Endodermal cell (in vitro differentiated cells): ENCODE data around the gene JADE2. TPM values are rescaled to one million over a fixed set of nuclear protein-coding genes. Genes with fewer than 3 reads are reported as not detected.

Source experiments
- DNase-seq: peaks from one replicate; pipeline ENCODE4 v3.0.0-alpha.2; 2017
- H3K27ac ChIP-seq: 2 replicates; pipeline ENCODE4 v1.5.1; 2013; ENCODE audit warnings: mild to moderate bottlenecking, low read depth, low read length, moderate library complexity
- H3K27me3 ChIP-seq: 2 replicates; pipeline ENCODE4 v1.6.1; 2013; ENCODE audit warnings: mild to moderate bottlenecking, low read length, moderate library complexity; ENCODE audit not compliant: insufficient read depth, control insufficient read depth, poor library complexity, severe bottlenecking
- H3K36me3 ChIP-seq: 2 replicates; pipeline ENCODE4 v1.7.0; 2013; ENCODE audit warnings: mild to moderate bottlenecking, low read length, moderate library complexity; ENCODE audit not compliant: control insufficient read depth, insufficient read depth
- H3K4me1 ChIP-seq: one replicate; pipeline ENCODE4 v1.7.0; 2013; ENCODE audit warnings: low read length; ENCODE audit not compliant: control insufficient read depth, insufficient read depth
- H3K4me3 ChIP-seq: 2 replicates; pipeline ENCODE4 v1.5.1; 2013; ENCODE audit warnings: mild to moderate bottlenecking, low read length, moderate library complexity
- H3K9ac ChIP-seq: 2 replicates; pipeline ENCODE4 v1.6.1; 2013; ENCODE audit warnings: mild to moderate bottlenecking, low read length, moderate library complexity; ENCODE audit not compliant: poor library complexity, severe bottlenecking; ENCODE audit errors: extremely low read depth
- H3K9me3 ChIP-seq: 2 replicates; pipeline ENCODE4 v1.6.1; 2013; ENCODE audit warnings: mild to moderate bottlenecking, low read length, moderate library complexity; ENCODE audit not compliant: control insufficient read depth
- H3K27ac Mint-ChIP-seq: 2 replicates; pipeline ENCODE4 v1.8.0; 2020; ENCODE audit warnings: mixed read lengths
- H3K27me3 Mint-ChIP-seq: 2 replicates; pipeline ENCODE4 v1.8.0; 2021; ENCODE audit warnings: mild to moderate bottlenecking, mixed read lengths; ENCODE audit not compliant: insufficient read depth
- H3K36me3 Mint-ChIP-seq: 2 replicates; pipeline ENCODE4 v1.8.0; 2020; ENCODE audit warnings: low read depth, mixed read lengths
- H3K4me1 Mint-ChIP-seq: 2 replicates; pipeline ENCODE4 v1.8.0; 2020; ENCODE audit warnings: mixed read lengths
- H3K4me3 Mint-ChIP-seq: 2 replicates; pipeline ENCODE4 v1.8.0; 2020; ENCODE audit warnings: mild to moderate bottlenecking, moderate library complexity, mixed read lengths
- H3K9me3 Mint-ChIP-seq: 2 replicates; pipeline ENCODE4 v1.8.0; 2020; ENCODE audit warnings: mild to moderate bottlenecking, mixed read lengths
- CTCF ChIP-seq: fragments of 200-600 bp; sonication (generic); conservative IDR thresholded peaks from 2 replicates; pipeline ENCODE4 v1.5.0; 2021; ENCODE audit warnings: antibody characterized with exemption, mild to moderate bottlenecking
- WGBS, 2 experiments: methylation state at CpG; one replicate each; pipeline versions ENCODE4 v1.1.5 to v1.1.7; 2013; ENCODE audit warnings: missing lambda C conversion rate in 2 of 2, mixed read lengths in 1 of 2; ENCODE audit not compliant: insufficient coverage in 1 of 2, insufficient read length in 1 of 2; 5-methylcytosine and 5-hydroxymethylcytosine counted together
- total RNA-seq, 2 donors: library from RNA; stranded (reverse); fragmentation: NEBNext Ultra II Directional in 1 of 2; extraction: Animal tissue kit (Norgen Biotek cat#: 25700) in 1 of 2; gene quantifications; 2 replicates in 1 of 2; 3 replicates in 1 of 2; pipeline ENCODE4 v1.2.1, GENCODE V29; 2021

The JADE2 gene
- total RNA-seq, 2 donors from 2014 or later: 33.9 to 51.9 TPM

- no peak for TF ChIP-seq CTCF
These were observed 77.6 kb downstream of the JADE2 start for GRCh38 chr5:134603059-134603458.

DNA sequence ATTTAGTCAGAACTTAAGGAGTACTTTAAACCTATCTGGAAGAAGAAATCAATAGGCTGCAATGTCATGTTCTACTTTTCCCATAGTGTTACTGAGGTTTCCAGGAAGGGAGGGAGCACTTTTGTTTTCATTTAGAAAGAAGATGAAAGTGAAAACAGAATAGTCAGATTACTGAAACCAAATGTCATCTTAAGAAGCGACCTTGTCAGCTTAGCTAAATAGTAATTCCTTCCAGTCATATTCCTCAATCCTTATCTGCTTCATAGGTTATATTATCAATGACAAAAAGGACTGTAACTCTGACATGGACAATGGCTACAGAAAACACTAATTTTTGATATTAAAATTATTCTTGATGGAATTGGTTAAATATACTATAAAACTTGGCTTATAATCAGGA is 79.4 kb downstream of the JADE2 start:
- Mint-ChIP-seq H3K27ac (no peak overlapping the region), H3K9me3 (no peaks in the 10 kb centered on the region), H3K27me3 (no peaks in the 10 kb centered on the region), H3K4me1 (peaks cover 9% of the 10 kb centered on the region), H3K4me3 (no peak overlapping the region), H3K36me3 (peaks cover 39% of the 10 kb centered on the region)
- no peak for TF ChIP-seq CTCF
- 100% methylated on average over 1 of the region's 1 CpG; no CpG with 5 or more reads in 1 of the 2 experiments for WGBS, 2 experiments
- Histone ChIP-seq H3K27me3 (no peaks in the 10 kb centered on the region), H3K36me3 (peaks cover 46% of the 10 kb centered on the region), H3K9ac (no peak overlapping the region), H3K4me3 (no peak overlapping the region), H3K4me1 (peaks cover 4% of the 10 kb centered on the region), H3K27ac (no peak overlapping the region), H3K9me3 (no peaks in the 10 kb centered on the region)
- no peak for DNase-seq

More at GRCh38 chr5:134603059-134603458, 77.6 kb downstream of the JADE2 start:
- no peak for DNase-seq
- H3K27ac Mint-ChIP-seq: no peak overlapping the region
- no peaks in the 10 kb centered on the region for H3K9me3 ChIP-seq
- no peaks in the 10 kb centered on the region for H3K4me1 Mint-ChIP-seq
- no peaks in the 10 kb centered on the region for H3K9me3 Mint-ChIP-seq
- no peak overlapping the region for H3K4me3 Mint-ChIP-seq
- peaks cover 30% of the 10 kb centered on the region for H3K36me3 Mint-ChIP-seq
- H3K9ac ChIP-seq: no peak overlapping the region
- peaks cover 40% of the 10 kb centered on the region for H3K36me3 ChIP-seq
- no peaks in the 10 kb centered on the region for H3K27me3 ChIP-seq
- H3K4me1 ChIP-seq: no peaks in the 10 kb centered on the region
- H3K4me3 ChIP-seq: no peak overlapping the region
- H3K27me3 Mint-ChIP-seq: no peaks in the 10 kb centered on the region
- no peak overlapping the region for H3K27ac ChIP-seq
- 89 to 93% methylated on average over 1 of the region's 1 CpG for WGBS, 2 experiments

DNA sequence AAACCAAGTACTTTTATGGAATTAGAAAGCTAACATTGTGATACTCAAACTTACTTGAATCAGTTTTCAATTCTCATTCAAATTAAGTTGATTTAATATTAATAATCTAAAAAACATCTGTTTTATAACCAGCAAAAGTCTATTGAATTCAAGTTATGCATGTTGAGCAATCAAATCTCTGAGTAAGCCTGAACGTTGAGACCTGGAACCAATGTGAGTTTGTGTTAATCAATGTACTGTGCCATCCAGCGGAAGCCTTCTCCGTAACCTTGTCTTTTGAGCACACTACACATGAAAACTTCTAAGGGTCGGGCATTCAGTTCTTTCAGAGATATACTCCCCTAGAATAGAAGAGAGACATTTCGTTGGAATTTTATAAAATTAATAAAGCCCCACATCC is 81.3 kb downstream of the JADE2 start:
- Histone ChIP-seq H3K9ac (no peak overlapping the region), H3K27me3 (no peaks in the 10 kb centered on the region), H3K9me3 (no peaks in the 10 kb centered on the region), H3K27ac (no peak overlapping the region), H3K36me3 (peaks cover 56% of the 10 kb centered on the region), H3K4me3 (no peak overlapping the region), H3K4me1 (peaks cover 4% of the 10 kb centered on the region)
- 89 to 94% methylated on average over 1 to 5 of the region's 5 CpGs for WGBS, 2 experiments
- H3K4me3 Mint-ChIP-seq: no peak overlapping the region
- H3K4me1 Mint-ChIP-seq: peaks cover 9% of the 10 kb centered on the region
- H3K36me3 Mint-ChIP-seq: peaks cover 48% of the 10 kb centered on the region
- no peak for TF ChIP-seq CTCF
- H3K27me3 Mint-ChIP-seq: no peaks in the 10 kb centered on the region
- no peak overlapping the region for H3K27ac Mint-ChIP-seq
- no peak for DNase-seq
- H3K9me3 Mint-ChIP-seq: no peaks in the 10 kb centered on the region
